HCT116 (cell line): Measurements from ENCODE around the gene GRM5. TPM values are rescaled to one million over a fixed set of nuclear protein-coding genes. Genes with fewer than 3 reads are reported as not detected.

ENCODE experiments used
- ATAC-seq: fragments of 200-7000 bp; cut with Tn5 transposase; 2 replicates; pipeline ENCODE4 v1.9.1; 2020; ENCODE audit warnings: mild to moderate bottlenecking, moderate library complexity
- BruUV-seq: library from RNA; stranded (reverse); fragments of 400-500 nt; replicated peaks from 2 replicates; lab custom pipeline; 2021; lab: Mats Ljungman, UMichigan
- CTCF ChIA-PET: fragments of 300-600 bp; sonication (Branson Sonifier 250); formaldehyde crosslinking; loops from one replicate; lab custom pipeline; 2021; ENCODE audit warnings: antibody characterized with exemption; lab: Charles Lee
- POLR2A ChIA-PET: fragments of 300-600, 350-600 bp; sonication (Branson Sonifier 250); formaldehyde crosslinking; loops from one replicate; lab custom pipeline; 2021; ENCODE audit warnings: antibody characterized with exemption; lab: Charles Lee
- RAD21 ChIA-PET, 2 experiments: fragments of 300-600 bp; sonication (Branson Sonifier 250); formaldehyde crosslinking; loops; one replicate each; lab custom pipeline; 2023; ENCODE audit warnings: low total read pairs in 2 of 2; ENCODE audit not compliant: uncharacterized antibody in 2 of 2, unreplicated experiment in 2 of 2, low non-redundant PET in 1 of 2; lab: Charles Lee
- DNase-seq: peaks from one replicate; pipeline ENCODE4 v3.0.0-alpha.2; 2010; ENCODE audit warnings: low read depth, low spot score
- H2AFZ ChIP-seq: fragments of 200-600 bp; shearing (Covaris generic), sonication (generic); 2 replicates; pipeline ENCODE4 v1.6.1; 2017; ENCODE audit warnings: low read depth, mixed run types, mixed read lengths, antibody characterized with exemption, low read length; ENCODE audit not compliant: poor library complexity, severe bottlenecking
- H3K27ac ChIP-seq: 2 replicates; pipeline ENCODE4 v1.5.1; 2012; ENCODE audit warnings: low read depth, low read length
- H3K27me3 ChIP-seq: fragments of 200-600 bp; sonication (generic); 2 replicates; pipeline ENCODE4 v1.6.1; 2016; ENCODE audit warnings: mixed run types, low read length, mixed read lengths; ENCODE audit not compliant: insufficient read depth
- H3K36me3 ChIP-seq, 2 experiments: fragments of 200-500 bp in 1 of 2; fragments of 200-600 bp in 1 of 2; sonication (Bioruptor generic) in 1 of 2; sonication (generic) in 1 of 2; 2 replicates each; pipeline versions ENCODE4 v1.5.1 to v1.6.1; 2014 to 2016; ENCODE audit warnings: low read length in 2 of 2, inconsistent platforms in 1 of 2, mixed read lengths in 1 of 2, mixed run types in 1 of 2; ENCODE audit not compliant: insufficient read depth in 2 of 2, control insufficient read depth in 1 of 2
- H3K4me1 ChIP-seq, 2 experiments: fragments of 200-600 bp in 1 of 2; sonication (generic) in 1 of 2; 2 replicates each; pipeline versions ENCODE4 v1.5.1 to v1.6.1; 2012 to 2017; ENCODE audit warnings: low read length in 2 of 2, inconsistent platforms in 1 of 2, mild to moderate bottlenecking in 1 of 2, mixed read lengths in 1 of 2, mixed run types in 1 of 2, moderate library complexity in 1 of 2; ENCODE audit not compliant: insufficient read depth in 2 of 2, control insufficient read depth in 1 of 2
- H3K4me2 ChIP-seq: fragments of 200-600 bp; sonication (generic); 2 replicates; pipeline ENCODE4 v1.6.1; 2017; ENCODE audit warnings: mixed run types, low read length, mixed read lengths
- H3K4me3 ChIP-seq, 2 experiments: fragments of 200-600 bp in 1 of 2; sonication (generic) in 1 of 2; replicated peaks in 1 of 2; 2 replicates each; pipeline ENCODE4 v1.5.1; 2011 to 2016; ENCODE audit warnings: low read length in 2 of 2, control low read depth in 1 of 2, low read depth in 1 of 2, mild to moderate bottlenecking in 1 of 2, mixed read lengths in 1 of 2, mixed run types in 1 of 2
- H3K79me2 ChIP-seq: fragments of 200-600 bp; sonication (generic); 2 replicates; pipeline ENCODE4 v1.6.1; 2017; ENCODE audit warnings: mild to moderate bottlenecking, mixed run types, low read length, moderate library complexity, mixed read lengths; ENCODE audit not compliant: insufficient read depth
- H3K9ac ChIP-seq: fragments of 200-600 bp; sonication (generic); 2 replicates; pipeline ENCODE4 v1.6.1; 2016; ENCODE audit warnings: low read length, mixed read lengths
- H3K9me2 ChIP-seq: fragments of 200-600 bp; sonication (generic), shearing (Covaris generic); 2 replicates; pipeline ENCODE4 v1.6.1; 2017; ENCODE audit warnings: mixed run types, mild to moderate bottlenecking, moderate library complexity; ENCODE audit not compliant: insufficient read depth
- H3K9me3 ChIP-seq, 2 experiments: fragments of 200-500 bp in 1 of 2; fragments of 200-600 bp in 1 of 2; sonication (Bioruptor generic) in 1 of 2; sonication (generic) in 1 of 2; 2 replicates each; pipeline ENCODE4 v1.6.1; 2014 to 2017; ENCODE audit warnings: low read length in 2 of 2, mixed read lengths in 2 of 2, inconsistent platforms in 1 of 2, low read depth in 1 of 2, mild to moderate bottlenecking in 1 of 2, mixed run types in 1 of 2, moderate library complexity in 1 of 2; ENCODE audit not compliant: control insufficient read depth in 1 of 2, insufficient read depth in 1 of 2
- H4K20me1 ChIP-seq: fragments of 200-600 bp; sonication (generic), shearing (Covaris generic); 2 replicates; pipeline ENCODE4 v1.6.1; 2017; ENCODE audit warnings: mixed run types, mild to moderate bottlenecking, moderate library complexity; ENCODE audit not compliant: insufficient read depth
- ATF3 ChIP-seq: IDR thresholded peaks from 2 replicates; pipeline ENCODE4 v1.6.1; 2012
- CBX3 ChIP-seq: IDR thresholded peaks from 2 replicates; pipeline ENCODE4 v1.6.1; 2012; ENCODE audit warnings: low read depth
- CTCF ChIP-seq, 3 experiments: fragments of 200-600 bp in 1 of 3; sonication (generic) in 1 of 3; IDR thresholded peaks in 2 of 3; conservative IDR thresholded peaks in 1 of 3; 2 replicates each; pipeline ENCODE4 v1.5.1; 2012 to 2017; ENCODE audit warnings: low read depth in 2 of 3, low read length in 2 of 3, antibody characterized with exemption in 1 of 3, borderline replicate concordance in 1 of 3, control low read depth in 1 of 3, mild to moderate bottlenecking in 1 of 3, mixed read lengths in 1 of 3, mixed run types in 1 of 3, moderate library complexity in 1 of 3; ENCODE audit not compliant: insufficient read depth in 1 of 3
- EGR1 ChIP-seq: IDR thresholded peaks from 2 replicates; pipeline ENCODE4 v1.6.1; 2012; ENCODE audit warnings: low read depth
- ELF1 ChIP-seq: IDR thresholded peaks from 2 replicates; pipeline ENCODE4 v1.6.1; 2012; ENCODE audit warnings: low read depth, borderline replicate concordance
- EZH2 ChIP-seq: fragments of 200-600 bp; sonication (generic); IDR thresholded peaks from 2 replicates; pipeline ENCODE4 v1.6.1; 2017; ENCODE audit warnings: antibody characterized with exemption, mixed run types
- EZH2phosphoT487 ChIP-seq: fragments of 200-600 bp; IDR thresholded peaks from 2 replicates; pipeline ENCODE4 v1.6.1; 2018; ENCODE audit warnings: antibody characterized with exemption, borderline replicate concordance
- FOSL1 ChIP-seq: IDR thresholded peaks from 2 replicates; pipeline ENCODE4 v1.6.1; 2012; ENCODE audit warnings: low read depth
- MAX ChIP-seq: IDR thresholded peaks from 2 replicates; pipeline ENCODE4 v1.6.1; 2012
- POLR2A ChIP-seq: IDR thresholded peaks from 2 replicates; pipeline ENCODE4 v1.7.0; 2011; ENCODE audit warnings: borderline replicate concordance; ENCODE audit not compliant: insufficient read depth, insufficient read length; ENCODE audit errors: extremely low read depth
- POLR2AphosphoS5 ChIP-seq: IDR thresholded peaks from 2 replicates; pipeline ENCODE4 v1.6.1; 2011; ENCODE audit warnings: mild to moderate bottlenecking, low read depth, low read length, moderate library complexity
- RAD21 ChIP-seq: IDR thresholded peaks from 2 replicates; pipeline ENCODE4 v1.6.1; 2012; ENCODE audit warnings: low read depth, mild to moderate bottlenecking
- SIN3A ChIP-seq: IDR thresholded peaks from 2 replicates; pipeline ENCODE4 v1.6.1; 2012; ENCODE audit warnings: low read depth
- SP1 ChIP-seq: IDR thresholded peaks from 2 replicates; pipeline ENCODE4 v1.6.1; 2012; ENCODE audit warnings: low read depth
- SRF ChIP-seq: IDR thresholded peaks from 2 replicates; pipeline ENCODE4 v1.6.1; 2012; ENCODE audit warnings: low read depth
- TCF7L2 ChIP-seq: IDR thresholded peaks from 2 replicates; pipeline ENCODE4 v1.7.0; 2011; ENCODE audit warnings: borderline replicate concordance, inconsistent platforms; ENCODE audit not compliant: insufficient read depth, insufficient read length; ENCODE audit errors: extremely low read depth
- YY1 ChIP-seq: IDR thresholded peaks from 2 replicates; pipeline ENCODE4 v1.6.1; 2011; ENCODE audit warnings: low read length, low read depth, moderate library complexity, mild to moderate bottlenecking; ENCODE audit not compliant: insufficient replicate concordance; ENCODE audit errors: extremely low read depth
- ZBTB33 ChIP-seq: IDR thresholded peaks from 2 replicates; pipeline ENCODE4 v1.6.1; 2011; ENCODE audit warnings: mild to moderate bottlenecking, low read length, moderate library complexity; ENCODE audit not compliant: insufficient replicate concordance; ENCODE audit errors: extremely low read depth
- ZNF274 ChIP-seq: fragments of 200-500 bp; sonication (Bioruptor generic); IDR thresholded peaks from 2 replicates; pipeline ENCODE4 v1.6.1; 2014; ENCODE audit warnings: mild to moderate bottlenecking, low read depth, low read length, inconsistent platforms
- intact Hi-C: fragments of 100-400 bp; cut with micrococcal nuclease; formaldehyde crosslinking; loops from 2 replicates; pipeline ENCODE4 v1.10.0; 2022
- total RNA-seq: library from RNA; stranded (reverse); gene quantifications from one replicate; pipeline ENCODE4 v1.2.1, GENCODE V29; 2021; ENCODE audit not compliant: unreplicated experiment

GRM5 gene
- total RNA-seq, 1 experiment from 2014 or later, result not detected

GRCh38 chr11:88701816-88702215 is 364.0 kb downstream of the GRM5 start:
- TF ChIP-seq ZBTB33, result no peak
- no peak for TF ChIP-seq FOSL1
- TF ChIP-seq SP1, result no peak
- no peak for TF ChIP-seq ELF1
- no peak for TF ChIP-seq TCF7L2
- TF ChIP-seq POLR2AphosphoS5, result no peak
- no peak for TF ChIP-seq SRF
- TF ChIP-seq ZNF274, result no peak
- no peak for TF ChIP-seq EGR1
- TF ChIP-seq POLR2A, result no peak
- no peak for TF ChIP-seq SIN3A
- no peak for TF ChIP-seq MAX
- TF ChIP-seq CTCF (IDR thresholded peaks at IDR 0.05 in 2 of 3, conservative IDR thresholded peaks at IDR 0.05 in 1 of 3; ENCODE audit: borderline replicate concordance in 1 of 3, insufficient read depth in 1 of 3, low read depth in 2 of 3, low read length in 2 of 3), result no peak
- no peak for TF ChIP-seq CBX3
- no peak for TF ChIP-seq YY1
- TF ChIP-seq EZH2phosphoT487, result no peak
- TF ChIP-seq RAD21, result no peak
- TF ChIP-seq EZH2, result no peak
- TF ChIP-seq ATF3, result no peak
- ChIA-PET POLR2A (no interaction called here), RAD21 (no interaction called here), CTCF (no interaction called here)
- no TSS peak for BruUV-seq
- H3K36me3 ChIP-seq, result no peaks in the 10 kb centered on the region
- no peak overlapping the region for H3K27ac ChIP-seq
- intact Hi-C loops, result no loop called here
- H3K79me2 ChIP-seq, result no peaks in the 10 kb centered on the region
- no peaks in the 10 kb centered on the region for H3K27me3 ChIP-seq
- DNase-seq, result no peak
- H3K9me3 ChIP-seq, result no peaks in the 10 kb centered on the region
- no peaks in the 10 kb centered on the region for H3K9me2 ChIP-seq
- no peak overlapping the region for H3K9ac ChIP-seq
- no peak for ATAC-seq
- no peak overlapping the region for H3K4me3 ChIP-seq
- no peaks in the 10 kb centered on the region for H4K20me1 ChIP-seq
- no peak overlapping the region for H3K4me2 ChIP-seq
- H2AFZ ChIP-seq, result no peak overlapping the region
- no peaks in the 10 kb centered on the region for H3K4me1 ChIP-seq
